Stimulated activated CD4-positive, alpha-beta T cell treated with anti-CD3 and anti-CD28 coated beads, Interleukin-2, amount 100 ng/mL, for 24 hours (primary cell): Measurements from ENCODE around the gene CLTCL1.
"Not testable (repeated sequence)": the region's sequence is repeated elsewhere in the genome, so short reads cannot be mapped to it uniquely, and the experiment has no call there.

ENCODE experiments used
- DNase-seq, 2 donors: peaks; one replicate each; pipeline ENCODE4 v3.0.0-alpha.2; 2020

CLTCL1 gene

DNA sequence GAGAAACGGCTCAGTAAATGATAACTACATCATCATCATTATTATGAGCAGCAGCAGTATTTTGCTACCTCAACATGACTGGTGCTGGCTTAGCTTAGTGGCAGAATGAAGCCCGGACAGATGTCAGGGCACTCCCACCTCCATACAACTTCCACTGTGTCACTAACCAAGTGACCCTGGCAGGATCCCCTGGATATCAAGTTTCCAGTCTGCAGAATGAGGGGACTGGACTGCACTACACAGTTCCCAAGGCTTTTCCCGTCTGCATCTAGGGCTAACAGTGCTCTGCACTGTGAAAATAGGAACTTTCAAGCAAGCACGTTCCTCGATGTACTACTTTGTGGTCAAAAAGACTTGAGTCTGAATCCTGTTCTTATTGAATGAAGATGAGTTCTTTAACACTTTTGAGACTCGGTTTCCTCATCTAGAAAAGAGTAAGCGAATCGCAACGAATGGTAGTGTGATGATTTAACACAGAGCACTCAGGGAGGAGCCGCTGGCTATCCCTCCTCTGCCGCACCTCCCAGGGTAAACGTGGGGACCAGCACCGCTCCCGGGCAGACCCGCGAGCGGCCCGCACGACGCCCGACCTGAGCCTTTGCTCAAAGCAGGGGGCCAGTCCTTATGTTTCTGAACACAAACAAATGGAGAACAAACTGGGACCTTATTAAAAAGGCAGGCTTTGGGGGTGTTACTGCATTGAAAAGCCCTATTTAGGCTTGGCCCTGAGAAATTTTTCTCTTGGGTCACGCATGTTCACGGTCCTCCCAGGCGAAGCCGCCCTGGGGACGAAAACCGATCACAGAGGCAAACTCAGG, 910 bp downstream of the CLTCL1 start:
- peak in 1 of 2 donors; percentile 17 for DNase-seq

DNA sequence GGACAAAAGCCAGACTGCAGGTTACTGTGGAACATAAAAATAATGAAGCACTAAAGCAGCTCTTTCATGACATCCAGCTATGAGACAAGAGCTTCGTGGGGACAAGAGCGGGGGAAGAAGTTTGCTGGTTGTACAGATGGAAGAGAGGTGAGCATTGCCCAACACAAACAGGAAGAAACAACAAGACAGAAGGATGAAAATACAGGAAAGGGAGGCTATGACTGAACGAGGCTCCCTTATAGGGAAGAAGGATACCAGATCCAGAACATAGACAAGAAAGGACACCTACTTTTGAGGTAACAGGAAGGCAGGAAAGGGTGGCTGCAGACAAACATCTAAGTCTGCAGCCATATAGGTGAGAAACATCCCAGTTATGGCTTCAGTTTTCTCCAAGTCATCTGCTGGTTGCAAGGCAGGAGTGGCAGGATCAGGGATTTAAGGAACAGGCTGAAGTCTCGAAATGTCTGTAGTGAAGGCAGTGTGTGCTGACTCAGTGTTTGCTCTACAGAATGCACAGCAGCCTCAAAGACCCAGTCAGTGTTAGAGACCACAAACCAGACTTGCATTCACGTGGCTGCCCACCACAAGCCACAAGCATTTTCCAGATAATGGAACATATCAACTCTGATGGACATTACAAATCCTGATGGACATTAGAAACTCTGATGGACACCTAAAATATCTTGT, 1.9 kb downstream of the CLTCL1 start:
- no peak for DNase-seq

DNA sequence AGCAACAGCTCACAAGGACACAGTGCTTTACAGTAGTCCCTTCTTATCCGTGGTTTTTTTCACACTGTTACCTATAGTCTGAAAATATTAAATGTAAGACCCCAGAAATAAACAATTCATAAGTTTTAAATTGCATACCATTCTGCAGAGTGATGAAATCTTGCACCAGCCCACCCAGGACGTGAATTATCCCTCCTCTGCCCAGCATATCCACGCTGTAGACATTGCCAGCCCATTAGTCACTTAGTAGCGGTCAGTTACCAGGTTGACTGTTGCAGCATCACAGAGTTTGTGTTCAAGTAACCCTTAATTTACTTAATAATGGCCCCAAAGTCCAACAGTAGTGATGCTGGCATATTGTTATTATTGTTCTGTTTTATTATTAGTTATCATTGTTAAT, 3.6 kb downstream of the CLTCL1 start:
- DNase-seq: no peak

DNA sequence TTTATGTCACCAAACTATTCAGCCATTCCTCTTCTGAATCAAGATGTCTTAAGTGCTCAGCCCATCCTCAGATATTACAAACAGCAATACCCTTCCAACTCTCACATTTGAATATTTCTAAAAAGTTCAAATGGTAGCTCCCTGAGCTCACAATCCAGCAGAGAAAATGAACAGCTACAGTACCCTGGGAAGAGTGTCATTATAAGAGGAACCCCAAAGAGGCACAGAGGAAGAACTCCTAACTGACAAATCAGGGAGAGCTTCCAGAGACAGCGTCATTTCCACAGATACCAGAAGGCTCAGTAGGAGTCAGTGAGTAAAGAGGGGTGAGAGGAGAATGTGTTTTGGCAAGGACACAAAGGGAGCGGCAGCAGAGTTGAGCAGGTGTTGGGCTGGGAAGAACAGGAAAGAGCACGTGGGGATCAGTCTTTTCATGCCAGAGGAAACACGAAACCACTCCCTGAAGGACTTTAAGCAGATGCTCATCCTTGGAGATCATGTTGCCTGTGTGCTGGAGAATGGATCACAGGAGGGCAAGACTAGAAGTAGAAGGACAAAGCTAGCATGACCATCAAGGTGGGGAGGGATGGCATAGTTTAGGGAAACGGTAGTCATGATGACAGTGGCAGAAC, 4.3 kb downstream of the CLTCL1 start:
- no peak for DNase-seq

DNA sequence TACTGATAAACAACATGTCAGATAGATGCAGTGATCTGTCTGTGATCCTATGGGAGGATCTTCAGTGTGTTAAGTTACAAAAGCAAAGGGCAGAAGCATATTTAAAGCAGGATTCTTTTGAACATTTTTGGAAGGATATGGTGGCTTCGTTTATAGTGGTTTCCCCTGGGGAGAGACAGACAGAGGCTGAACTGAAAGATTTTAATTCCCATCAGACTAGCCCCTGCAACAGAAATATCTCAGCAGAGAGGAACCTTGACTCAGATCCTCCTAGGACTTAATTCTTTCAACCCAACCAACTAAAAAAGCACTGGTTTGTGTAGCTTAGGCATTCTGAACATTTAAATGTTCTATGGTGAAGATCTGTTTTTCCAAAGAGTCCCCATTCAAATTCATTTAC, 5.7 kb downstream of the CLTCL1 start:
- no peak for DNase-seq

DNA sequence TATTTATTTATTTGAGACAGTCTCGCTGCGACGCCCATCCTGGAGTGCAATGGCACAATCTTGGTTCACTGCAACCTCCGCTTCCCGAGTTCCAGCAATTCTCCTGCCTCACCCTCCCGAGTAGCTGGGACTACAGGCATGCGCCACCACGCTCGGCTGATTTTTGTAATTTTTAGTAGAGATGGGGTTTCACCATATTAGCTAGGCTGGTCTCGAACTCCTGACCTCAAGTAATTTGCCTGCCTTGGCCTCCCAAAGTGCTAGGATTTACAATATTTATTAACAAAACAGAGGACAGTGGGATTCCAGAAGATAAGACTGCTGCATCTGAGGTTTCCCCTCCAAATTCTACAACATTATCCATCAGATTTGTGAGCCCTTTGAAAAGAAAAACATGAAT, 12.4 kb downstream of the CLTCL1 start:
- not testable (repeated sequence) for DNase-seq

DNA sequence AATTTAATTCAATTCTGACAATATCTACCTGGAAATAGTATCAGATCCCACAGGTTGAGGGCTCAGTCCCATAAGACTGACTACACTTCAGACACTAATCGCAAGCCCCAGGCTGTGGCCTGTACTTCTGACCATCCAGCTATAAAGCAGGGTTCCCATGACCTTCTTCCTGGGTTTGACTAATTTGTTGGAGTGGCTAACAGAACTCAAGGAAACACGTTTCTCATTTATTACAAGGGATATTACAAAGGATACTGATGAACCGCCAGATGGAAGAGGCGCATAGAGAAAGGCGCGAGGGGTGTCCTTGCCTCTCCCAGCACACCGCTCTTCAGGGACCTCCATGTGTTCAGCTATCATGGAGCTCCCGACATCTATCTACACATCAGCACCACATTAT, 13.7 kb downstream of the CLTCL1 start:
- no peak for DNase-seq

DNA sequence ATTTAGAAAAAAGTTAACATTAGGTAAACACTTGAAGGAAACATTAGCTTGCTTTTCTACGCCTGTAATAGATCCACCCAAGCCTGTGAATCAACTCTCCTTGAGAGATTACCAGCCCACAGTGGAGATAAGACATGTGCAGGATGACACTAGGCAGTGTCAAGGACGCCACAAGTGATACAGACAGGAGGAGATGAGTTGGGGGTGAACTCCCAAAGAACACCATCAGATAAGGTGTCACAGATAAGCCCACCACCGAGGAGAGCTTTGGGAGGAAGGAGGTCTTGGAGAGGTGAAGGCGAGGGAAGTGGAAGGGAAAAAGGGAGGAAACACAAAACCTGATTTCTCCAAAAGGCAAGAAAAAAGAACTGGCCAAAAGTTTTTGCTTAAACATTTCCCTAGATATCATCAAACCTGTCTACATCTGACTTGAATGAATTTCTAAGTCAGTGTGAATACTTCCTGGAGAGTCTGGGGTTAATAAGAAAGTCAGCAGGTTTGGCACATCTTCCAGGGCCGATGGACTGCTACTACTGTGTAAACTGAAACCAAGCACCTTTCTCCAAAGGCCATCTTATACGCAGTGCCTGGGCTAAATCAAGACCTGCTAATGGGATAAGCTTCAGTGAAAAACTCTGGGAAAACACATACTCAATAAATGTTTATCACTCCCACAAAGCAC, 15.5 kb downstream of the CLTCL1 start:
- no peak for DNase-seq

DNA sequence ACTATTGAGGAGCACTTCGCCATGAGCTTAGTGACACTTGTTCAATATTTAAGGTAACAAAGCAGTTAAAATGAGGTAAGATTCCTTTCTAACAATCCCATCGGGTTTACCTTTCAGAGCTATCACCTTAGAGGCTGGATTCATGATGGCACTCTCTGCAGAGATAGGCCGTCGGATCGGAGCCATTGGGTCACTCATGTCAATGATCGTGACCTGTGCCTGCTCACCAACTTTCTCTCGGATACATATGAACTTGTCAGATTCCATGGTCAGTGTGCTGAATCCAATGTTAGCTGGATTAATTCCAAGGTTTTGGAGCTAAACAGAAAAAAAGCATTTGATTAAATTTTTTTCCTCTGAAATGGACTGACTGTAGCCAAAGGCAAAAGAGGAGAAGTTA, 16.0 kb downstream of the CLTCL1 start:
- DNase-seq: no peak

DNA sequence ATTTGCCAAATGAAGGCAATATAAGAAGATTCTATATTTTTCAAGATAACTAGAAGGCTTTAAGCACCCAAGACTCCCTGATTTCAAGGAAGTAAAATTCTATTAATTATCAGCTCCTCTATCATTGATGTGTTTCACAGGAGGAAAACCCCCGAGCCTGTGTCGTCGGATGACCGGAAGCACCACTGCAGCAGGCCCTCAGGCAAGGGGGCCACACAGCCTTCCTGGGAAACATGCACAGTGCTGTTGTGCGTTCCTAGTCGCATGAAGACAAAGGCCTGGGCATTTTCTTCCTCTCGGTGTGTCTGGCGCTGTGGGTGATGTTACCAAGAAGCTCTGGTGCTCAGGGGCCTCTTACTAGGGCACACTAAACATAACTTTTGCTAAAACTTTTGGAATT, 16.4 kb downstream of the CLTCL1 start:
- no peak for DNase-seq

DNA sequence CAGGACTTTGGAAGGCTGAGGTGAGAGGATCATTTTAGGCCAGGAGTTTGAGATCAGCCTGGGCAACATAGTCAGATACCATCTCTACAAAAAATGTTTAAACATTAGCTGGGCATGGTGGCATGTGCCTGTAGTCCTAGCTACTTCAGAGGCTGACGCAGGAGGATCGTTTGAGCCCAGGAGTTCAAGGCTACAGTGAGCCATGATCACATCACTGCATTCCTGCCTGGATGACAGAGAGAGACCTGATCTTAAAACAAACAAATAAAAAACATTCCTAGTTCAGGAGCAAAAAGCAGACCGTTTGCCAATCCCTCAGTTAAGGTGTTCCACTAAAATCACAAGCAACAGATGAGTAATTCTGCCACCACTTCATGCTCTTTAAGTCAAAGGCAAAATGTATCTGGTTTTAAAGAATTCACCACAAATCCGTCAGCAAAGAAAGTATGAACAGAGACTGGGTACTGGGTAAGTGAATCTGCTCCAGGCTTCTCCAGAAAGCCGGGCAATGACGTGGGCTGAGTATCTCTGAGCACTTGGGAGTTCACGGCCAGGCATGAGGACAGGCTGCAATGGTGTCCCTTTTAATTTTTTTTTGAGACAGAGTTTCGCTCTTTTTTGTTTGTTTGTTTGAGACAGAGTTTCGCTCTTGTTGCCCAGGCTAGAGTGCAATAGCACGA, 19.5 kb downstream of the CLTCL1 start:
- DNase-seq: no peak

DNA sequence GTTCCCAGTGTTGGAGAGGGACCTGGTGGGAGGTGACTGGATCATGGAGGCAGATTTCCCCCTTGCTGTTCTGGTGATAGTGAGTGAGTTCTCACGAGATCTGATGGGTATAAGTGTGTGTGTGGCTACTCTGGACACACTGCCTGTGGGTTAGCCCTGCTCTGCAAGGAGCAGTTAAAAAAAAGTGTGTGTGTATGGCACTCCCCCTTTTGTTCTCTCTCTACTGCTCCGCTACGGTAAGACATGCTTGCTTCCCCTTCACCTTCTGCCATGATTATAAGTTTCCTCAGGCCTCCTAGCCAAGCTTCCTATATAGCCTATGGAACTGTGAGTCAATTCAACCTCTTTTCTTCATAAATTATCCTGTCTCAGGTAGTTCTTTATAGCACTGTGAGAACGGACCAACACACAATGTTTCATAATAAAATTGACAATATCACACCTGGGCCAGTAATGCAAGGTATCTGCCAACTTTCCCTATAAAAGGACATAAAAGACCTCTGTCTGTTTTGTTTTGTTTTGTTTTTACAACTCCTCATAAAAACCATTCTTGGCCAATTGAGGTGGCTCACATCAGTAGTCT, 20.2 kb downstream of the CLTCL1 start:
- no peak for DNase-seq

DNA sequence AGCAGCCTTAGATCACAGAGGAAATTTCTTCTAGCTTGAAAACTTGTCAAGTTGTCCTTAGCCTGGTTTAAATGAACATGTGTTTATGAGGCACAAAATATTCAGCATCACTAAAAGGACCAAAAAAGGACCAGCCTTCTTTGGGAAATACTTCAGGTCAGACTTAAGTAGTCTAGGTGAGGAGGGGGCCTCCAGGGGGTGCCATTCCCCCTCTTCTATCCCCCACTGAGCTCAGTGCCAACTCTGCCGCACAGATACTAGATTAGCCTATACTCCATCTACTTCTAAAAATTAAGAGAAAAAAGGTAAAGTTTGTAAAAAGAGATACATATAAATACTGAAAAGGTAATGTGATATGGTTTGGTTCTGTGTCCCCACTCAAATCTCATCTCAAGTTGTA, 20.6 kb downstream of the CLTCL1 start:
- DNase-seq: no peak

DNA sequence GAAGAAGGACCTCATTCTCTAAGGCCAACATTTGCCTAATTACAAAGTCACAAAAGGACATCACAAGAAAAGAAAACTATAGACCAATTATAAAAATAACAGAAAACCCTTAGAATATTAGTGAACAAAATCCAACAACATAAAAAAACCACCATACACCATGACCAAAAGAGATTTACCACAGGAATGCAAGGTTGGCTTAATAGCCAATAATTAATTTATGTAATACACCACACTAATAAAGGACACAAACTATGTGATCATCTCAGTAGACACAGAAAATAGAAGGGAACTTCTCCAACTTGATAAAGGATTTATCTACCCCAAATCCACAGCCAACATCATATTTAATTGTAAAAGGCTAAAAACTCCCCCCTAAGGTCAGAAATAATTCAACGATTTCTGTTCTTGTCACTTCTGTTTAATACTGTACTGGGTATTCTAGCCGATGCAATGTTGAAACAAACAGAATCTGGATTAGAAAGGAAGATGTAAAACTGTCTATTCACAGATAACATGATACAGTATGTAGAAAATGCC, 24.9 kb downstream of the CLTCL1 start:
- DNase-seq: no peak

DNA sequence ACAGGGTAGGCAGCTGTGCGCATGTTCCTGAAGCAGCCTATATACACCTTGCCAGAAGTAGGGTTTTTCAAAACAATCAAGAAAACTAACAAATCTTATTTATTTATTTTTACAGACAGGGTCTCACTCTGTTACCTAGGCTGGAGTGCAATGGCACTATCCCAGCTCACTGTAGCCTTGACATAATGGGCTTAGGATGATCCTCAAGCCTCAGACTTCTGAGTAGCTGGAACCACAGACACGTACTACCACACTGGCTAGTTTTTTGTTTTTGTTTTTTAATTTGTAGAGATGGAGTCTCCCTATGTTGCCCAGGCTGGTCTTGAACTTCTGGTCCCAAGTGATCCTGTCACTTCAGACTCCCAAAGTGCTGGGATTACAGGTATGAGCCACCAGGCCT, 25.7 kb downstream of the CLTCL1 start:
- DNase-seq: no peak

DNA sequence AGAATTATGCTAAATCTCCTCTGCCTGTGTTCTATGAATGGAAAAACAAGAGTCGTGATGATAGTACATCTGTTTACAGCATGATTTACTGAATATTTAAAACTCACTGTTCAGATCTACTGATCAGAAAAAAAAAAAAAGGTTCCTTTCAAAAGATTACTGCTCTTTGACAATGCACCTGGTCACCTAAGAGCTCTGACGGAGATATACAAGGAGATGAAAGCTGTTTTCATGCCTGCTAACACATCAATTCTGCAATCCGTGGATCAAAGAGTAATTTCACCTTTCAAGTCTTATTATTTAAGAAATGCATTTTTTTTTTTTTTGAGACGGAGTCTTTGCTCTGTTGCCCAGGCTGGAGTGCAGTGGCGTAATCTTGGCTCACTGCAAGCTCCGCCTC, 30.7 kb downstream of the CLTCL1 start:
- no peak for DNase-seq

DNA sequence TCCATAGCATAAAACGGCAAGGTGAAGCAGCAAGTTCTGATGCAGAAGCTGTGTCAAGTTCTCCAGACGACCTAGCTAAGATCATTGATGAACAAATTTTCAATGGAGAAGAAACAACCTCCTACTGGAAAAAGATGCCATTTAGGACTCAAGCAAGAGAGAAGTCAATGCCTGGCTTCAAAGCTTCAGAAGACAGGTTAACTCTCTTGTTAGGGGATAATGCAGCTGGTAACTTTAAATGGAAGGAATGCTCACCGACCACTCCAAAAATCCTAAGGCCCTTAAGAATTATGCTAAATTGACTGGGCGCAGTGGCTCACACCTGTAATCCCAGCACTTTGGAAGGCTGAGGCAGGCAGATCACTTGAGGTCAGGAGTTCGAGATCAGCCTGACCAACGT, 31.3 kb downstream of the CLTCL1 start:
- no peak for DNase-seq

DNA sequence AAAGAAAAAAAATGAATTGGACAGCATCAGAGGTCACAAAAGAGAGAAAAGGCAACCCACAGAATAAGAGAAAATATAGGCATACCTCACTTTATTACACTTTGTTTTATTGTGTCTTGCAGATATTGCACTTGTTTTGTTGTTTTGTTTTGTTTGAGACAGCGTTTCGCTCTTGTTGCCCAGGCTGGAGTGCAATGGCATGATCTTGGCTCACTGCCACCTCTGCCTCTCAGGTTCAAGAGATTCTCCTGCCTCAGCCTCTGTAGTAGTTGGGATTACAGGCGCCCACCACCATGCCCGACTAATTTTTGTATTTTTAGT, 32.6 kb downstream of the CLTCL1 start:
- DNase-seq: not testable (repeated sequence)

DNA sequence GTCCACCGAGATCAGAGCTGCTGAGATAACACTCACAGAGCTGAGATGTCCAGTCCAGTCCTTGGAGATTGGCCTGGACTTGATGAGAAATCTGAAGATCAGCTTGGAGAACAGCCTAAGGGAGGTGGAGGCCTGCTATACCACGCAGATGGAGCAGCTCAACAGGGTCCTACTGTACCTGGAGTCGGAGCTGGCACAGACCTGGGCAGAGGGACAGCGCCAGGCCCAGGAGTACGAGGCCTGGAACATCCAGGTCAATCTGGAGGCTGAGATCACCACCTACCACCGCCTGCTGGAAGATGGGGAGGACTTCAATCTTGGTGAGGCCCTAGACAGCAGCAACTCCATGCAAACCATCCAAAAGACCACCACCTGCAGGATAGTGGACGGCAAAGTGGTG, 33.1 kb downstream of the CLTCL1 start:
- no peak for DNase-seq

DNA sequence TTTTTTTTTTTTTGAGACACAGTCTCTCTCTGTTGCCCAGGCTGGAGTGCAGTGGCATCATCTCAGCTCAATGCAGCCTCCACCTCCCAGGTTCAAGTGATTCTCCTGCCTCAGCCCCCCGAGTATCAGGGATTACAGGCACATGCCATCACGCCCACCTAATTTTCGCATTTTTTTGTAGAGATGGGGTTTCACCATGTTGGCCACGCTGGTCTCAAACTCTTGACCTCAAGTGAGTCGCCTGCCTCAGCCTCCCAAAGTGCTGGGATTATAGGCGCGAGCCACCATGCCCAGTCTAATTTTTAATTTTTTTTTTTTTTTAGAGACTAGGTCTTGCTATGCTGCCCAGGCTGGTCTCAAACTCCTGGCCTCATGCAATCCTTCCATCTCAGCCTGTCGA, 35.2 kb downstream of the CLTCL1 start:
- DNase-seq: not testable (repeated sequence)

DNA sequence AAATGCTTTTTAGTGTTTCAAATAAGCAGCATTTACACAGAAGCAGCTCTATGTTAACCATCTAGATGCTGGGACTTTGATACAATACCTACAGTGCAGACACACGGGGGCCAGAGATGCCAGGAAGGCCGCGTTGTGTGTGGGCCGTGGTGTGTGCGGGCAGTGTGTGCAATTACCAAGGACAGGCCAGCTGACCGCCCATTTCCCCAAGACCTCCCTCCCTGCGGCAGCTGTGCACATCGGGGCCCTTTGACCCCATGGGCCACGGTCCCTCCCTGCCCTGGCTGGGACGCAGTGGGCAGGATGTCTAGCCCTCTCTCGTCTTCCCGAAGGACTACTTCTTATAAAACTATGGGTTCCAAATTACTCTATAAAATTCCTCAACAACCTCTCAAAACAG, 38.4 kb downstream of the CLTCL1 start:
- no peak for DNase-seq

DNA sequence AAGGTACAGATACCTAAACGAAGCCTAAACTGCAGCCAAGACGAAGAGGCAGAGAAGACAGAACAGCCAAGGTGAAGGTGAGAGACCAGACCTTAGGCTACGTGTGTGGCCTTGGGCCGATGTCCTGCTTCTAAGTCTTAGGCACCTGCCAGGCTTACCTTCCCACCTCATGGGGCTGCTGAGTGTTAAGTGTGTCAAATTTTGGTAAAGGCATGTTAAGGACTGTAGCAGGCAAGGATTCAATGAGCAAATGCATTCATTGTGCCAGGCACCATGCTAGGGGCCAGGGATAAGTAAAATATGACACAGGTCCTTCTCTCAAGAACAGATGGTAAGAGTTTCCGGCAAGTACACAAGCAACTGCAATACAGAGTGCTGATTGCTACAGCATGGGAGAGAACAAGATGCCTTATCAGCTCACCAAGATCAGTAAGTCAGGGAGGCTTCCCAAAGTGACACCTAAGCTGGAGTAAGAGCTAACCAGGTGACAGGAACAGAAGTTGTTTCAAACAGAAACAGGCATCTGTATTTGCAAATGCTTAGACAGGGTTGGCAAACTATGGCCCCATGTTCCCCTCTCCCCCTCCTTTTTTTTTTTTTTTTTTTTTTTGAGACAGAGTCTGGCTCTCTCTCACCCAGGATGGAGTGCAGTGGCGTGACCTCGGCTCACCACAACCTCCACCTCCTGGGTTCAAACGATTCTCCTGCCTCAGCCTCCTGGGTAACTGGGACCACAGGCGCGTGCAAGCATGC, 46.7 kb downstream of the CLTCL1 start:
- DNase-seq: no peak
